Brain microvascular endothelial cell (primary cell): ENCODE measurements around the gene TSPO.

Experiments used
- DNase-seq: peaks from one replicate; pipeline ENCODE4 v3.0.0-alpha.2; 2020
- H3K27ac ChIP-seq: fragments of 250-450 bp; sonication (Bioruptor Pico); 2 replicates; pipeline ENCODE4 v1.5.1; 2020; ENCODE audit warnings: mild to moderate bottlenecking, moderate library complexity
- H3K27me3 ChIP-seq: fragments of 250-450 bp; sonication (Bioruptor Pico); replicated peaks from 2 replicates; pipeline ENCODE4 v1.5.1; 2020; ENCODE audit warnings: mild to moderate bottlenecking
- H3K36me3 ChIP-seq: fragments of 250-450 bp; sonication (Bioruptor Pico); replicated peaks from 2 replicates; pipeline ENCODE4 v1.5.1; 2020; ENCODE audit warnings: mild to moderate bottlenecking
- H3K4me3 ChIP-seq: 2 replicates; pipeline ENCODE4 v1.5.1; 2011; ENCODE audit warnings: low read depth, mild to moderate bottlenecking, control low read depth, low read length, moderate library complexity
- in situ Hi-C: cut with HindIII; loops from 2 replicates; pipeline ENCODE4 v1.10.0; 2017; ENCODE audit warnings: low sequenced_read_pairs, low pct_ligation_motif_present
- TF ChIP-seq, protein P1 (sequence below): IDR thresholded peaks from 2 replicates; pipeline ENCODE4 v1.5.1; 2011; ENCODE audit warnings: low read depth, mild to moderate bottlenecking, moderate library complexity, low read length, control low read depth, inconsistent platforms; ENCODE audit errors: missing control alignments

TSPO gene

DNA sequence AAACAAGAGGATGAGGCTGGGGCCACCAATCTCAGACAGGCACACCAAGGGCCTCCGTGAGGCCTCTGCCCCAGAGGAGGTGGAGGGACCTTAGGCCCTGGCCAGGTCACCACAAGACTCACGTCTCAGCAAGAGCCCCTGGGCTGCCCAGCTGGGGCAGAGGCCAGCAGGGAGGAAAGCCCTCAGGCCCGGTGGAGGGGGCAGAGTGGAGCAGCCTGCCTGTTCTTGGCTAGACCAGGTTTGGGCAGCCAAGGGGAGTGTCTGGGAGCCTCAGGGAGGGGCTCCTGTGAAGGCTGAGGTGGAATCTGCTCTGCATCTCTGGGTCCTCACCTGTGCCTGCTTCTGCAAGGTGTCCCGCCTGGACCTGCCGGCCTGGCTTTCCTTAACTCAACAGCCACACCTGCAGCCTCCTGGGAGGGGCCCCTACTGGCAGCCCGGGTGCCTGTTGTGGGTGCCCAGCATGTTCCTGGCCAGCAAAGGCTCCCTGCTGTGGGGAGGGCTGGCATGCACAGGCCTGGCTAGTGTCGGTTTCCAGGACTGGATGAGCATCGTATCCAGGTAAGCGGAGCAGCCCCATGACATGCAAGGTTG lies 23.7 kb downstream of the TSPO start:
- H3K36me3 ChIP-seq, result peaks cover 52% of the 10 kb centered on the region
- no peak for DNase-seq
- TF ChIP-seq, protein P1, sequence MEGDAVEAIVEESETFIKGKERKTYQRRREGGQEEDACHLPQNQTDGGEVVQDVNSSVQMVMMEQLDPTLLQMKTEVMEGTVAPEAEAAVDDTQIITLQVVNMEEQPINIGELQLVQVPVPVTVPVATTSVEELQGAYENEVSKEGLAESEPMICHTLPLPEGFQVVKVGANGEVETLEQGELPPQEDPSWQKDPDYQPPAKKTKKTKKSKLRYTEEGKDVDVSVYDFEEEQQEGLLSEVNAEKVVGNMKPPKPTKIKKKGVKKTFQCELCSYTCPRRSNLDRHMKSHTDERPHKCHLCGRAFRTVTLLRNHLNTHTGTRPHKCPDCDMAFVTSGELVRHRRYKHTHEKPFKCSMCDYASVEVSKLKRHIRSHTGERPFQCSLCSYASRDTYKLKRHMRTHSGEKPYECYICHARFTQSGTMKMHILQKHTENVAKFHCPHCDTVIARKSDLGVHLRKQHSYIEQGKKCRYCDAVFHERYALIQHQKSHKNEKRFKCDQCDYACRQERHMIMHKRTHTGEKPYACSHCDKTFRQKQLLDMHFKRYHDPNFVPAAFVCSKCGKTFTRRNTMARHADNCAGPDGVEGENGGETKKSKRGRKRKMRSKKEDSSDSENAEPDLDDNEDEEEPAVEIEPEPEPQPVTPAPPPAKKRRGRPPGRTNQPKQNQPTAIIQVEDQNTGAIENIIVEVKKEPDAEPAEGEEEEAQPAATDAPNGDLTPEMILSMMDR, result no peak
- no peaks in the 10 kb centered on the region for H3K27me3 ChIP-seq
- no peak overlapping the region for H3K27ac ChIP-seq
- no peak overlapping the region for H3K4me3 ChIP-seq
- in situ Hi-C loops, result no loop called here

DNA sequence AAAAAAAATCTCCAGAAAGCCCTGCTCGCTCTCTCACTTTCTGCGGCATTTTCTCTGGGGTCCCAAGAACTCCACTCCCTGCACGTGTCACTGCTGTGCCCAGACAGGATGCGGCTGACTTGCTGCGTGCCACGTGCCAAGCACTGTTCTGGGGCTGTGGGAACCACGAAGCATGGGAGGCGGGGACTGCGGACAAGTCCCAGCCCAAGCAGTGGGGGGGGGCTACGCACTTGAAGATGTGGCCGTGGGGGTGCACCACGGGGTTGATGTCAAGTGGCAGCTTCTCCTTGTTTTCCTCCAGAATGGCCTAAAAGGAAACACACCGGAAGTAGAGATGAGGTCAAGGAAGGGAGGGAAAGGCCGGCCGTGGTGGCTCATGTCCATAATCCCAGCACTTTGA lies 24.7 kb downstream of the TSPO start:
- Histone ChIP-seq H3K27me3 (no peaks in the 10 kb centered on the region), H3K36me3 (peaks cover 53% of the 10 kb centered on the region), H3K27ac (no peak overlapping the region), H3K4me3 (no peak overlapping the region)
- in situ Hi-C loops, result no loop called here
- TF ChIP-seq, protein P1, result no peak
- DNase-seq, result no peak

DNA sequence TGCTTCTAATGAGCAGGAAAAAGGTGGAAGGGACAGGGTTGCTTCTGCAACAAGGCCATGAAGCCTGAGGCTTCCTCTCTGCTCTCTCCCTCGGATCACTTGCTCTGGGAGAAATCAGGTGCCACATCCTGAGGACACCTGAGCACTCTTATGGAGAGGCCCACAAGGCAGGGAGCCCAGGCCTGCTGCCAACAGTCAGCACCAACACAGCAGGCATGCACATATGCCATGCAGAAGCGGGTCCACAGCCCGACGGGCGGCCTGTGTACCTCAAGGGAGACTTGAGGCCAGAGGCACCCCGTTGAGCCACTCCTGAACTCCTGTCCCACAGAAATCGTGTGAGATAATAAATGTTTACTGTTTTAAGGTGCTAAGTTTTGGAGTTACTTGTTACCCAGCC lies 26.1 kb downstream of the TSPO start:
- Histone ChIP-seq H3K36me3 (peaks cover 45% of the 10 kb centered on the region), H3K27me3 (no peaks in the 10 kb centered on the region), H3K4me3 (no peak overlapping the region), H3K27ac (no peak overlapping the region)
- in situ Hi-C loops, result no loop called here
- TF ChIP-seq, protein P1, result no peak
- no peak for DNase-seq

DNA sequence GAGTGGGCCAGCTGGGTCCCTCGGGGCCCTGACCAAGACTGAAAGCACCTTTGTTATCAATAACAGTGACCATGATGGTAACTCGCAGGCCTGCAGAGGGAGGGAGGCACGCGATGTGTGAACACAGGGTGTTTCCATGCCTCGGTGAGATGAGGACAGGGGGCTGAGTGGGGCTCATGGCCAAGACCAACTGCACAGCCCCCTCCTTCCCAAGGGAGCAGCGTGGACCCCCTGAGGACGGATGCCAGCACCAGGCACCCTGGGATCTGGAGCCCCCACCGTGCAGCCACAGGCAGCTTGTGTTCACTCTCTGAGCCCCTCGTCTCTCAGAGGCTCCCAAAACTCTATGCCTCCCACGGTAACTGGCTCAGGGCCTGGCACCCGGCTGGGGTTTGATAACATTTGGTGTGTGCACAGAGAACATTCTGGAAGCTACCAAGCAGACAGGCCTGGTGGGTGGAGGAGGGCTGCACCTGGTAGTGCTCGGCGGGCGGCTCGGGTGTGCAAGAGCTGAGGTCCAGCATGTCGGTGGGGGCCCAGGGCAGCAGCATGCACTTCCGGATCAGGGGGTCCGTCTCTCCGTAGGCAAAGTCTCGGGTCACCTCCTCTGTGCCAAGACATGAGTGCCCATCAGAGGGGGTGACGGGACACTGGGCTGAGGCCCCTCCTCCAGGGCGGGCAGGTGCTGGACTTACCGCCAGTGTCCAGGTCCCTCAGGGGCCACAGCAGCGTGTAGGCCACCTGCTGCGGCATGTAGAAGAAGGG lies 28.0 kb downstream of the TSPO start:
- no peak overlapping the region for H3K4me3 ChIP-seq
- in situ Hi-C loops, result no loop called here
- H3K27ac ChIP-seq, result no peak overlapping the region
- TF ChIP-seq, protein P1, result no peak
- H3K36me3 ChIP-seq, result peaks cover 30% of the 10 kb centered on the region
- no peak for DNase-seq
- H3K27me3 ChIP-seq, result no peaks in the 10 kb centered on the region

DNA sequence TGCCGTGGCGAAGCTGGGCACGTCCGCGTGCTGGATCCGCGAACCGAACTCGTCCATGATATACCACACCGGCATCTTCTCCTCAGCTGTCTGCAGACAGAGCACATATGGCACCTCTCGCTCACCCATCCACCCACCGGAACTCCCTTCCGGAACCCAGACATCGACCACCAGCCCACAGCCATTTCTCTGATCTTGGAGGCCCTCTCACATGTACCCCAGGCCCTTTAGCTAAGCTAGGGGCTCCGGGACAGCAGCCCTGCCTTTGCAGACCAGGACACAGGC lies 28.5 kb downstream of the TSPO start:
- H3K27ac ChIP-seq, result no peak overlapping the region
- TF ChIP-seq, protein P1, result no peak
- DNase-seq, result no peak
- H3K4me3 ChIP-seq, result no peak overlapping the region
- H3K36me3 ChIP-seq, result peaks cover 26% of the 10 kb centered on the region
- no peaks in the 10 kb centered on the region for H3K27me3 ChIP-seq
- in situ Hi-C loops, result no loop called here

DNA sequence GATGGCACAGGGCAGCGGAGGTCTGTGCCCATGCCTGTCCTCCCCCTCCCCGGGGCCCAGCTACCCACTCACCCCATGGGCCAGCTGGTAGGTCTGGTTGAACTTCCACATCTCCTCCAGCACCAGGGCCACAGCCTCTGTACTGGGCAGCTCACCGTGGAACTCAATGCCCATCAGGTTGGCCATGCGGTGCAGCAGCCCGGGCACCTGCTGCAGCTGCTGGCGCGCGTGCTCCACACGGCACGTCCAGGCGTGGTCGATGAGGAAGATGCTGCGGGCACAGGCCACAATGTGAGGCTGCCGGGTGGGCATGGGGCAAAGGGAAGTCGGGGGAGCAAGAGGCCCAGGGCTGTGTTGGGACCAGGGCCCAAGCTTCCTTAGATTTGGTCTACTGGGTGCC lies 29.3 kb downstream of the TSPO start:
- DNase-seq, result no peak
- peaks cover 22% of the 10 kb centered on the region for H3K36me3 ChIP-seq
- in situ Hi-C loops, result no loop called here
- H3K27ac ChIP-seq, result no peak overlapping the region
- no peak overlapping the region for H3K4me3 ChIP-seq
- TF ChIP-seq, protein P1, result no peak
- no peaks in the 10 kb centered on the region for H3K27me3 ChIP-seq
